PC-3 (cell line): Measurements from ENCODE around the gene CSNK1G1.

Source experiments
- CTCF ChIP-seq: fragments of 300-600 bp; sonication (generic); conservative IDR thresholded peaks from 2 replicates; pipeline ENCODE4 v1.5.1; 2017; ENCODE audit warnings: antibody characterized with exemption, low read depth, mild to moderate bottlenecking, low read length
- EZH2phosphoT487 ChIP-seq: fragments of 300-600 bp; sonication (generic); IDR thresholded peaks from 2 replicates; pipeline ENCODE4 v1.6.1; 2018; ENCODE audit warnings: mild to moderate bottlenecking, antibody characterized with exemption, low read length, borderline replicate concordance

- TF ChIP-seq CTCF: no peak
- TF ChIP-seq EZH2phosphoT487: no peak
These were observed 30.3 kb upstream of the CSNK1G1 start for GRCh38 chr15:64386291-64386690.
